PFSK-1 (cell line): Measurements from ENCODE around the gene CTU2.

Experiments
- FOXP2 ChIP-seq: optimal IDR thresholded peaks from 2 replicates; pipeline ENCODE3; 2011; ENCODE audit warnings: borderline replicate concordance, control low read depth, inconsistent platforms; ENCODE audit not compliant: insufficient read depth; ENCODE audit errors: extremely low read length, extremely low read depth
- POLR2AphosphoS5 ChIP-seq: IDR thresholded peaks from 2 replicates; pipeline ENCODE4 v1.6.1; 2012; ENCODE audit warnings: low read depth, mild to moderate bottlenecking, control low read depth, low read length, moderate library complexity
- SIN3A ChIP-seq: IDR thresholded peaks from 2 replicates; pipeline ENCODE4 v1.6.1; 2012; ENCODE audit warnings: mild to moderate bottlenecking, low read length, moderate library complexity, borderline replicate concordance; ENCODE audit not compliant: insufficient read depth
- TAF1 ChIP-seq: IDR thresholded peaks from 2 replicates; pipeline ENCODE4 v1.6.1; 2012; ENCODE audit warnings: low read length, control low read depth, borderline replicate concordance; ENCODE audit not compliant: insufficient read depth
- TF ChIP-seq, protein P1 (sequence below), 2 experiments: IDR thresholded peaks; 2 replicates each; pipeline versions ENCODE4 v1.6.1 to v1.8.0; 2011 to 2012; ENCODE audit warnings: low read depth in 2 of 2, low read length in 2 of 2, control low read depth in 1 of 2, inconsistent platforms in 1 of 2, mild to moderate bottlenecking in 1 of 2, moderate library complexity in 1 of 2; ENCODE audit not compliant: insufficient read depth in 1 of 2

The CTU2 gene

GRCh38 chr16:88702371-88703210 lies 3.7 kb upstream of the CTU2 start:
- no peak for TF ChIP-seq POLR2AphosphoS5

- TF ChIP-seq SIN3A (no peak), FOXP2 (no peak), TAF1 (no peak), POLR2AphosphoS5 (no peak)
- TF ChIP-seq, protein P1, sequence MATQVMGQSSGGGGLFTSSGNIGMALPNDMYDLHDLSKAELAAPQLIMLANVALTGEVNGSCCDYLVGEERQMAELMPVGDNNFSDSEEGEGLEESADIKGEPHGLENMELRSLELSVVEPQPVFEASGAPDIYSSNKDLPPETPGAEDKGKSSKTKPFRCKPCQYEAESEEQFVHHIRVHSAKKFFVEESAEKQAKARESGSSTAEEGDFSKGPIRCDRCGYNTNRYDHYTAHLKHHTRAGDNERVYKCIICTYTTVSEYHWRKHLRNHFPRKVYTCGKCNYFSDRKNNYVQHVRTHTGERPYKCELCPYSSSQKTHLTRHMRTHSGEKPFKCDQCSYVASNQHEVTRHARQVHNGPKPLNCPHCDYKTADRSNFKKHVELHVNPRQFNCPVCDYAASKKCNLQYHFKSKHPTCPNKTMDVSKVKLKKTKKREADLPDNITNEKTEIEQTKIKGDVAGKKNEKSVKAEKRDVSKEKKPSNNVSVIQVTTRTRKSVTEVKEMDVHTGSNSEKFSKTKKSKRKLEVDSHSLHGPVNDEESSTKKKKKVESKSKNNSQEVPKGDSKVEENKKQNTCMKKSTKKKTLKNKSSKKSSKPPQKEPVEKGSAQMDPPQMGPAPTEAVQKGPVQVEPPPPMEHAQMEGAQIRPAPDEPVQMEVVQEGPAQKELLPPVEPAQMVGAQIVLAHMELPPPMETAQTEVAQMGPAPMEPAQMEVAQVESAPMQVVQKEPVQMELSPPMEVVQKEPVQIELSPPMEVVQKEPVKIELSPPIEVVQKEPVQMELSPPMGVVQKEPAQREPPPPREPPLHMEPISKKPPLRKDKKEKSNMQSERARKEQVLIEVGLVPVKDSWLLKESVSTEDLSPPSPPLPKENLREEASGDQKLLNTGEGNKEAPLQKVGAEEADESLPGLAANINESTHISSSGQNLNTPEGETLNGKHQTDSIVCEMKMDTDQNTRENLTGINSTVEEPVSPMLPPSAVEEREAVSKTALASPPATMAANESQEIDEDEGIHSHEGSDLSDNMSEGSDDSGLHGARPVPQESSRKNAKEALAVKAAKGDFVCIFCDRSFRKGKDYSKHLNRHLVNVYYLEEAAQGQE (IDR thresholded peaks at IDR 0.05; ENCODE audit: insufficient read depth in 1 of 2, low read depth in 2 of 2, low read length in 2 of 2), result no peak
These were observed 2.6 kb upstream of the CTU2 start for GRCh38 chr16:88703486-88704309.

- TF ChIP-seq, protein P1 (IDR thresholded peaks at IDR 0.05; ENCODE audit: insufficient read depth in 1 of 2, low read depth in 2 of 2, low read length in 2 of 2), result no peak
- TF ChIP-seq SIN3A, result no peak
- TF ChIP-seq TAF1, result no peak
- TF ChIP-seq FOXP2, result no peak
- no peak for TF ChIP-seq POLR2AphosphoS5
These were observed 1.1 kb upstream of the CTU2 start for GRCh38 chr16:88705076-88705684.

DNA sequence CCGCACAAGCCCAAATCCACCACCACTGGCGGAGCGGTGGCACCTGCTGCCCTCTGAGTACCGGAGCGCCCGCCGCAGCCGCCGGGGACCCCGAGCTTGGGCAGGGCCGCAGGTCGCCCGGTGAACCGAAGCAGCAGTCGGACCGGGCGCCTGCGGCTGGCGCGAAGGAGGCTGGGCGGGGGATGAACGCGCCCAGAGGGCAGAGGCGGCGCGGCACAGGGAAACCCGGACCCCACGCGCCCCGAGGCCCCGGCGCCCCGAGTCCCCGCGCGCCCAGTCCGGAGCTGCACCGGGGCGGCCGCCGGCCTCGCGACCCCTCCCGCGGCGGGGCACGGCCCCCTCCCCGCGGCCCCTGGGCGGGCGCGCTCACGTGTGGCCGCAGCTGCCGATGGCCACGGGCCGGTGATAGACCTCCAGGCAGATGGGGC lies 488 bp upstream of the CTU2 start:
- TF ChIP-seq, protein P1 (IDR thresholded peaks at IDR 0.05; ENCODE audit: insufficient read depth in 1 of 2, low read depth in 2 of 2, low read length in 2 of 2), result no peak
- TF ChIP-seq TAF1 (no peak), POLR2AphosphoS5 (no peak), SIN3A (no peak), FOXP2 (no peak)
